ENCODE results near the gene SOWAHD. TPM values are rescaled to one million over a fixed set of nuclear protein-coding genes. Genes with fewer than 3 reads are reported as not detected.
"Not testable (repeated sequence)": the region's sequence is repeated elsewhere in the genome, so short reads cannot be mapped to it uniquely, and the experiment has no call there.

The SOWAHD gene
- total RNA-seq, 1 experiment from 2014 or later, result 1.1 TPM

DNA sequence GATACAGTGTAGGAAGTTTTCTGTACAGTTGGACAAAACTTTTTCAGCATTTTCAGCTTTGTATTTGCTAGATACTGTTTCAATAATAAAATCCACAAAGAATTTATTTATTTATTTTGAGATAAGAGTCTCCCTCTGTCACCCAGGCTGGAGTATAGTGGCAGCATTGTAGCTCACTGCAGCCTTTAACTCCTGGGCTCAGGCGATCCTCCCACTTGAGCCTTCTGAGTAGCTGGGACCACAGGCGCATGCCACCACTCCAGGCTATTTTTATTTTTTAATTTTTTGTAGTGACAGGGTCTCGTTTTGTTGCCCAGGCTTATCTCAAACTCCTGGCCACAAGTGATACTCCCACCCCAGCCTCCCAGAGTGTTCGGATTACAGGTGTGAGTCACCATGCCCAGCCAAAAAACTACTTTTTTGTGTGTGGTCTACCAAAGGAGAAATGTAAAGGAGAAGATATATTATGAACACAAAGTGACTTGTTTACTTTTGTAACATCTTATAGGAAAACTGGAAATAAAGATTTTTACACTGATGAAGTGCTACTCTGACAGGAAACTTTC, 13.0 kb upstream of the SOWAHD start:
- ChIA-PET POLR2A (no interaction called here), RAD21 (ENCODE audit: low non-redundant PET in 1 of 2, low total read pairs in 2 of 2, uncharacterized antibody in 2 of 2, unreplicated experiment in 2 of 2) (no interaction called here), CTCF (no interaction called here)
- H3K9ac ChIP-seq (ENCODE audit: low read length), result no peak overlapping the region
- no peaks in the 10 kb centered on the region for H3K4me1 ChIP-seq (ENCODE audit: control insufficient read depth in 1 of 2, insufficient read depth in 2 of 2, low read length in 2 of 2)
- intact Hi-C loops (cut with micrococcal nuclease), result no loop called here
- TF ChIP-seq, protein P1, sequence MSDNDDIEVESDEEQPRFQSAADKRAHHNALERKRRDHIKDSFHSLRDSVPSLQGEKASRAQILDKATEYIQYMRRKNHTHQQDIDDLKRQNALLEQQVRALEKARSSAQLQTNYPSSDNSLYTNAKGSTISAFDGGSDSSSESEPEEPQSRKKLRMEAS (IDR thresholded peaks at IDR 0.05), result no peak
- TF ChIP-seq ZFX (IDR thresholded peaks at IDR 0.05) (no peak), CBX3 (IDR thresholded peaks at IDR 0.05; ENCODE audit: low read depth) (no peak), RAD21 (IDR thresholded peaks at IDR 0.05; ENCODE audit: low read depth) (no peak)
- no peaks in the 10 kb centered on the region for H3K79me2 ChIP-seq (ENCODE audit: insufficient read depth, low read length)
- DNase-seq (ENCODE audit: low read depth, low spot score), result no peak
- no peak overlapping the region for H2AFZ ChIP-seq (ENCODE audit: low read depth, low read length, poor library complexity, severe bottlenecking)
- no peaks in the 10 kb centered on the region for H3K9me3 ChIP-seq (ENCODE audit: control insufficient read depth in 1 of 2, insufficient read depth in 1 of 2, low read depth in 1 of 2, low read length in 2 of 2)
- no peak overlapping the region for H3K27ac ChIP-seq (ENCODE audit: low read depth, low read length)
- no peaks in the 10 kb centered on the region for H4K20me1 ChIP-seq (ENCODE audit: insufficient read depth)
- H3K27me3 ChIP-seq (ENCODE audit: insufficient read depth, low read length), result no peaks in the 10 kb centered on the region
- no peaks in the 10 kb centered on the region for H3K9me2 ChIP-seq (ENCODE audit: insufficient read depth)
- no peak for ATAC-seq
- no peak overlapping the region for H3K4me2 ChIP-seq (ENCODE audit: low read length)
- no TSS peak for BruUV-seq (replicated peaks)
- no peak overlapping the region for H3K4me3 ChIP-seq (replicated peaks in 1 of 2; ENCODE audit: low read depth in 1 of 2, low read length in 2 of 2)
- no peaks in the 10 kb centered on the region for H3K36me3 ChIP-seq (ENCODE audit: control insufficient read depth in 1 of 2, insufficient read depth in 2 of 2, low read length in 2 of 2)

DNA sequence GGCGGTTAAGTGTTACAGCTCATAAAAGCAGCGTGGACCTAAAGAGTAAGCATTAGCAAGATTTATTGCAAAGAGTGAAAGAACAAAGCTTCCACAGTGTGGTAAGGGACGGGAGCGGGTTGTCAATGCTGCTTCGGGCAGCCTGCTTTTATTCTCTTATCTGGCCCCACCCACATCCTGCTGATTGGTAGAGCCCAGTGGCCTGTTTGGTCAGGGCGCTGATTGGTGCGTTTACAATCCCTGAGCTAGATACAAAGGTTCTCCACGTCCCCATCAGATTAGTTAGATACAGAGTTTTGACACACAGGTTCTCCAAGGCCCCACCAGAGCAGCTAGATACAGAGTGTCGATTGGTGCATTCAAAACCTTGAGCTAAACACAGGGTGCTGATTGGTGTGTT, 8.3 kb upstream of the SOWAHD start:
- H3K9me3 ChIP-seq (ENCODE audit: control insufficient read depth in 1 of 2, insufficient read depth in 1 of 2, low read depth in 1 of 2, low read length in 2 of 2); RAD21 ChIA-PET (ENCODE audit: low non-redundant PET in 1 of 2, low total read pairs in 2 of 2, uncharacterized antibody in 2 of 2, unreplicated experiment in 2 of 2); H3K27me3 ChIP-seq (ENCODE audit: insufficient read depth, low read length); H3K9me2 ChIP-seq (ENCODE audit: insufficient read depth); H3K4me2 ChIP-seq (ENCODE audit: low read length); ATAC-seq; POLR2A ChIA-PET; H3K9ac ChIP-seq (ENCODE audit: low read length); H3K27ac ChIP-seq (ENCODE audit: low read depth, low read length); BruUV-seq (replicated peaks); H3K4me1 ChIP-seq (ENCODE audit: control insufficient read depth in 1 of 2, insufficient read depth in 2 of 2, low read length in 2 of 2); H3K4me3 ChIP-seq (replicated peaks in 1 of 2; ENCODE audit: low read depth in 1 of 2, low read length in 2 of 2); DNase-seq (ENCODE audit: low read depth, low spot score); H3K36me3 ChIP-seq (ENCODE audit: control insufficient read depth in 1 of 2, insufficient read depth in 2 of 2, low read length in 2 of 2); H3K79me2 ChIP-seq (ENCODE audit: insufficient read depth, low read length); H2AFZ ChIP-seq (ENCODE audit: low read depth, low read length, poor library complexity, severe bottlenecking); CTCF ChIA-PET; H4K20me1 ChIP-seq (ENCODE audit: insufficient read depth): not testable (repeated sequence)
- intact Hi-C loops (cut with micrococcal nuclease), result loop anchor here (10.0 kb wide), 1 partner anchor 235 kb away; no protein-coding TSS in a partner anchor

DNA sequence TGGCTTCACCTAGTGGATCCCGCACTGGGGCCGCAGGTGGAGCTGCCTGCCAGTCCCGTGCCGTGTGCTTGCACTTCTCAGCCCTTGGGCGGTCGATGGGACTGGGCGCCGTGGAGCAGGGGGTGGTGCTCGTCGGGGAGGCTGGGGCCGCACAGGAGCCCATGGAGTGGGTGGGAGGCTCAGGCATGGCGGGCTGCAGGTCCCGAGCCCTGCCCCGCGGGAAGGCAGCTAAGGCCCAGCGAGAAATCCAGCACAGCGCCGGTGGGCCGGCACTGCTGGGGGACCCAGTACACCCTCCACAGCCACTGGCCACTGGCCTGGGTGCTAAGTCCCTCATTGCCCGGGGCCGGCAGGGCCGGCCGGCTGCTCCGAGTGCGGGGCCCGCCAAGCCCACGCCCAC, 7.6 kb upstream of the SOWAHD start:
- CTCF ChIA-PET; H3K4me2 ChIP-seq (ENCODE audit: low read length); RAD21 ChIA-PET (ENCODE audit: low non-redundant PET in 1 of 2, low total read pairs in 2 of 2, uncharacterized antibody in 2 of 2, unreplicated experiment in 2 of 2); H3K9me3 ChIP-seq (ENCODE audit: control insufficient read depth in 1 of 2, insufficient read depth in 1 of 2, low read depth in 1 of 2, low read length in 2 of 2); H3K36me3 ChIP-seq (ENCODE audit: control insufficient read depth in 1 of 2, insufficient read depth in 2 of 2, low read length in 2 of 2); H3K9ac ChIP-seq (ENCODE audit: low read length); BruUV-seq (replicated peaks); POLR2A ChIA-PET; H3K27me3 ChIP-seq (ENCODE audit: insufficient read depth, low read length); H3K27ac ChIP-seq (ENCODE audit: low read depth, low read length); DNase-seq (ENCODE audit: low read depth, low spot score); H3K9me2 ChIP-seq (ENCODE audit: insufficient read depth); H4K20me1 ChIP-seq (ENCODE audit: insufficient read depth); H3K79me2 ChIP-seq (ENCODE audit: insufficient read depth, low read length); H3K4me1 ChIP-seq (ENCODE audit: control insufficient read depth in 1 of 2, insufficient read depth in 2 of 2, low read length in 2 of 2); ATAC-seq; H3K4me3 ChIP-seq (replicated peaks in 1 of 2; ENCODE audit: low read depth in 1 of 2, low read length in 2 of 2); H2AFZ ChIP-seq (ENCODE audit: low read depth, low read length, poor library complexity, severe bottlenecking): not testable (repeated sequence)
- intact Hi-C loops (cut with micrococcal nuclease), result loop anchor here (10.0 kb wide), 1 partner anchor 236 kb away; no protein-coding TSS in a partner anchor
